Liver (tissue), 9 donors: ENCODE results near the gene KDELR1. TPM values are rescaled to one million over a fixed set of nuclear protein-coding genes. Genes with fewer than 3 reads are reported as not detected.

Experiments used
- DNase-seq: peaks from one replicate; pipeline ENCODE4 v3.0.0-alpha.2; 2017; ENCODE audit warnings: low spot score
- H3K27ac ChIP-seq, 2 donors: one replicate each; pipeline ENCODE4 v1.7.0; 2013; ENCODE audit warnings: inconsistent platforms in 2 of 2, low read length in 2 of 2, control low read depth in 1 of 2, low read depth in 1 of 2, mild to moderate bottlenecking in 1 of 2
- H3K27me3 ChIP-seq, 4 donors: one replicate each; pipeline versions ENCODE4 v1.6.1 to v1.7.0; 2013; ENCODE audit warnings: low read length in 3 of 4, inconsistent platforms in 1 of 4, mild to moderate bottlenecking in 1 of 4, moderate library complexity in 1 of 4; ENCODE audit not compliant: control insufficient read depth in 4 of 4, insufficient read depth in 4 of 4
- H3K36me3 ChIP-seq, 4 donors: one replicate each; pipeline versions ENCODE4 v1.6.1 to v1.7.0; 2013; ENCODE audit warnings: low read length in 3 of 4, mild to moderate bottlenecking in 3 of 4, low read depth in 1 of 4, moderate library complexity in 1 of 4; ENCODE audit not compliant: control insufficient read depth in 4 of 4, insufficient read depth in 3 of 4
- H3K4me1 ChIP-seq, 4 donors: one replicate each; pipeline versions ENCODE4 v1.6.1 to v1.7.0; 2013; ENCODE audit warnings: low read length in 3 of 4, mild to moderate bottlenecking in 3 of 4, moderate library complexity in 1 of 4; ENCODE audit not compliant: control insufficient read depth in 4 of 4, insufficient read depth in 4 of 4
- H3K4me3 ChIP-seq, 3 donors: one replicate each; pipeline versions ENCODE4 v1.6.1 to v1.7.0; 2013; ENCODE audit warnings: low read length in 3 of 3, control low read depth in 1 of 3, low read depth in 1 of 3, mild to moderate bottlenecking in 1 of 3
- H3K9ac ChIP-seq, 2 donors: one replicate each; pipeline ENCODE4 v1.7.0; 2013; ENCODE audit warnings: low read length in 2 of 2, mild to moderate bottlenecking in 2 of 2, moderate library complexity in 2 of 2, control low read depth in 1 of 2, low read depth in 1 of 2
- H3K9me3 ChIP-seq, 4 donors: one replicate each; pipeline versions ENCODE4 v1.6.1 to v1.7.0; 2013; ENCODE audit warnings: low read length in 3 of 4; ENCODE audit not compliant: control insufficient read depth in 4 of 4
- ATF3 ChIP-seq: IDR thresholded peaks from 2 replicates; pipeline ENCODE4 v1.6.1; 2016; ENCODE audit warnings: antibody characterized with exemption
- EGR1 ChIP-seq, 2 donors: IDR thresholded peaks; 2 replicates each; pipeline ENCODE4 v1.6.1; 2016 to 2018; ENCODE audit warnings: antibody characterized with exemption in 2 of 2, low read depth in 2 of 2
- FOXA1 ChIP-seq: IDR thresholded peaks from 2 replicates; pipeline ENCODE4 v1.6.1; 2016; ENCODE audit warnings: antibody characterized with exemption
- GABPA ChIP-seq, 2 donors: IDR thresholded peaks in 1 of 2; conservative IDR thresholded peaks in 1 of 2; 2 replicates each; pipeline ENCODE4 v1.6.1; 2016; ENCODE audit warnings: antibody characterized with exemption in 2 of 2, mild to moderate bottlenecking in 1 of 2, moderate library complexity in 1 of 2
- HNF4A ChIP-seq, 2 donors: conservative IDR thresholded peaks; 2 replicates each; pipeline ENCODE4 v1.6.1; 2016; ENCODE audit warnings: antibody characterized with exemption in 2 of 2, mild to moderate bottlenecking in 2 of 2
- HNF4G ChIP-seq: IDR thresholded peaks from 2 replicates; pipeline ENCODE4 v1.6.1; 2016; ENCODE audit warnings: antibody characterized with exemption
- JUND ChIP-seq, 2 donors: IDR thresholded peaks; 2 replicates each; pipeline ENCODE4 v1.6.1; 2016; ENCODE audit warnings: antibody characterized with exemption in 2 of 2
- NR2F2 ChIP-seq: IDR thresholded peaks from 2 replicates; pipeline ENCODE4 v1.6.1; 2016; ENCODE audit warnings: antibody characterized with exemption
- RAD21 ChIP-seq, 2 donors: IDR thresholded peaks; 2 replicates each; pipeline ENCODE4 v1.6.1; 2016; ENCODE audit warnings: antibody characterized with exemption in 2 of 2, mild to moderate bottlenecking in 2 of 2
- REST ChIP-seq: IDR thresholded peaks from 2 replicates; pipeline ENCODE4 v1.6.1; 2016; ENCODE audit warnings: antibody characterized with exemption, mild to moderate bottlenecking
- RXRA ChIP-seq, 2 donors: IDR thresholded peaks; 2 replicates each; pipeline ENCODE4 v1.6.1; 2017 to 2018; ENCODE audit warnings: antibody characterized with exemption in 2 of 2, mild to moderate bottlenecking in 1 of 2
- SP1 ChIP-seq: IDR thresholded peaks from 2 replicates; pipeline ENCODE4 v1.6.1; 2018; ENCODE audit warnings: antibody characterized with exemption, mild to moderate bottlenecking
- TAF1 ChIP-seq: conservative IDR thresholded peaks from 2 replicates; pipeline ENCODE4 v1.6.1; 2016; ENCODE audit warnings: antibody characterized with exemption, mild to moderate bottlenecking
- YY1 ChIP-seq: IDR thresholded peaks from 2 replicates; pipeline ENCODE4 v1.6.1; 2016; ENCODE audit warnings: antibody characterized with exemption, mild to moderate bottlenecking
- ZBTB33 ChIP-seq: IDR thresholded peaks from 2 replicates; pipeline ENCODE4 v1.6.1; 2016; ENCODE audit warnings: antibody characterized with exemption
- WGBS: extraction: QIAGEN DNeasy Blood & Tissue Kit; methylation state at CpG from one replicate; pipeline ENCODE4 v1.1.7; 2013; 5-methylcytosine and 5-hydroxymethylcytosine counted together
- polyA plus RNA-seq, 2 donors: library from polyadenylated mRNA; stranded (reverse) in 1 of 2; unstranded in 1 of 2; fragments of 200-250 nt in 1 of 2; fragments of >200 nt in 1 of 2; fragmentation: Nextera tagmentation in 1 of 2; extraction: Ambion mirVana in 1 of 2; gene quantifications; one replicate each; pipeline versions ENCODE4 v1.2.1 to v1.2.3, GENCODE V29; 2013 to 2015
- total RNA-seq, 2 donors: library from RNA; depleted of rRNA; stranded (reverse); fragments of >200 nt; gene quantifications; one replicate each; pipeline ENCODE4 v1.2.3, GENCODE V29; 2014
- donor health status: healthy.
- donor health status: healthy.
- donor health status: healthy.
- donor health status: healthy.
- donor health status: healthy.

The KDELR1 gene
- total and polyA plus RNA-seq, 4 donors: 32.3 to 94.9 (median 47.0) TPM

GRCh38 chr19:48359123-48359522, 32.2 kb downstream of the KDELR1 start:
- no peak for DNase-seq
- Histone ChIP-seq H3K9me3 (no peaks in the 10 kb centered on the region), H3K36me3 (peaks cover 0 to 6% (median 2%) of the 10 kb centered on the region in 4 donors), H3K4me3 (no peak overlapping the region), H3K4me1 (peaks cover 0 to 6% (median 3%) of the 10 kb centered on the region in 4 donors), H3K9ac (no peak overlapping the region), H3K27ac (no peak overlapping the region), H3K27me3 (no peaks in the 10 kb centered on the region)
- over 99% methylated on average over 5 of the region's 5 CpGs for WGBS
- TF ChIP-seq RAD21 (IDR thresholded peaks at IDR 0.05): no peak

GRCh38 chr19:48355365-48355954, 35.9 kb downstream of the KDELR1 start:
- Histone ChIP-seq H3K27me3 (no peaks in the 10 kb centered on the region), H3K27ac (no peak overlapping the region), H3K4me1 (no peaks in the 10 kb centered on the region), H3K4me3 (no peak overlapping the region), H3K36me3 (peaks cover 0 to 6% (median 1%) of the 10 kb centered on the region in 4 donors), H3K9me3 (no peaks in the 10 kb centered on the region), H3K9ac (no peak overlapping the region)
- WGBS: 95% methylated on average over 12 of the region's 12 CpGs
- TF ChIP-seq ATF3: no peak
- TF ChIP-seq YY1: no peak
- no peak for DNase-seq

GRCh38 chr19:48354332-48354992, 36.9 kb downstream of the KDELR1 start:
- Histone ChIP-seq H3K27ac (no peak overlapping the region), H3K36me3 (peaks cover 0 to 2% (median under 1%) of the 10 kb centered on the region in 4 donors), H3K4me1 (no peaks in the 10 kb centered on the region), H3K9me3 (no peaks in the 10 kb centered on the region), H3K27me3 (no peaks in the 10 kb centered on the region), H3K4me3 (no peak overlapping the region), H3K9ac (no peak overlapping the region)
- whole genome bisulfite sequencing: 88% methylated on average over 15 of the region's 15 CpGs
- no peak for DNase-seq
- TF ChIP-seq JUND (IDR thresholded peaks at IDR 0.05): no peak
- TF ChIP-seq RXRA (IDR thresholded peaks at IDR 0.05): no peak
- TF ChIP-seq NR2F2: peak; percentile 15
- TF ChIP-seq GABPA (IDR thresholded peaks at IDR 0.05 in 1 of 2, conservative IDR thresholded peaks at IDR 0.05 in 1 of 2): no peak

- H3K4me1 ChIP-seq: no peaks in the 10 kb centered on the region
- no peak for DNase-seq
- no peak overlapping the region for H3K9ac ChIP-seq
- no peak overlapping the region for H3K27ac ChIP-seq
- WGBS: 94% methylated on average over 5 of the region's 5 CpGs
- no peaks in the 10 kb centered on the region for H3K27me3 ChIP-seq
- H3K4me3 ChIP-seq: no peak overlapping the region
- TF ChIP-seq TAF1 (no peak), REST (no peak), EGR1 (IDR thresholded peaks at IDR 0.05; ENCODE audit: low read depth in 2 of 2) (no peak), ATF3 (no peak), FOXA1 (no peak), NR2F2 (no peak), JUND (IDR thresholded peaks at IDR 0.05) (no peak), RAD21 (IDR thresholded peaks at IDR 0.05) (no peak), YY1 (no peak), SP1 (no peak), HNF4G (no peak), ZBTB33 (no peak), GABPA (IDR thresholded peaks at IDR 0.05 in 1 of 2, conservative IDR thresholded peaks at IDR 0.05 in 1 of 2) (no peak), RXRA (IDR thresholded peaks at IDR 0.05) (no peak), HNF4A (conservative IDR thresholded peaks at IDR 0.05) (no peak)
- H3K9me3 ChIP-seq: no peaks in the 10 kb centered on the region
- H3K36me3 ChIP-seq: peaks cover 0 to 2% (median under 1%) of the 10 kb centered on the region in 4 donors
Observed at GRCh38 chr19:48353677-48354076, 37.7 kb downstream of the KDELR1 start.
